HG02884 (cell line): ENCODE results near the gene LEFTY1.

ENCODE experiments used
- ATAC-seq: cut with Tn5 transposase; IDR thresholded peaks from one replicate; pipeline ENCODE4 v1.9.1; 2021; ENCODE audit warnings: mild to moderate bottlenecking, moderate library complexity; ENCODE audit not compliant: unreplicated experiment

LEFTY1 gene

DNA sequence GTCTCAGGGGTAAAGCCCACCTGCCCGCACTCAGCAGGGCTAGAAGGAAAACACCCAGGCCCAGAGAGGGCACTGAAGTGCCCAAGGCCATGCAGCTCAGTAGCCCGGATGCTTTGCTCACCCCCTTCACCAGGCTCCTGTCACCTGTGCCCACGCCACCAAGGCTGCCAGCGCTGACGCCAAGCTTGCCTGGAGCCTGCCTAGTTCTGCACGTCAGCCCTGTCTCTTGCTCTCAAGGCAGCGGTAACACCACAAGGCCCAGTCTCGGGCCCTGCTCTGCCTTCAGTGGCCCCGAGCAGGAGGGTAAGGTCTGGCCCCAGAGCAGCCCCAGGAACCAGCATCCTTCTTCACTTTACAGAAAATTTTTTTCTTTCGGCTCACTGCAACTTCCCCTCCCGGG is 14.5 kb downstream of the LEFTY1 start:
- no peak for ATAC-seq

DNA sequence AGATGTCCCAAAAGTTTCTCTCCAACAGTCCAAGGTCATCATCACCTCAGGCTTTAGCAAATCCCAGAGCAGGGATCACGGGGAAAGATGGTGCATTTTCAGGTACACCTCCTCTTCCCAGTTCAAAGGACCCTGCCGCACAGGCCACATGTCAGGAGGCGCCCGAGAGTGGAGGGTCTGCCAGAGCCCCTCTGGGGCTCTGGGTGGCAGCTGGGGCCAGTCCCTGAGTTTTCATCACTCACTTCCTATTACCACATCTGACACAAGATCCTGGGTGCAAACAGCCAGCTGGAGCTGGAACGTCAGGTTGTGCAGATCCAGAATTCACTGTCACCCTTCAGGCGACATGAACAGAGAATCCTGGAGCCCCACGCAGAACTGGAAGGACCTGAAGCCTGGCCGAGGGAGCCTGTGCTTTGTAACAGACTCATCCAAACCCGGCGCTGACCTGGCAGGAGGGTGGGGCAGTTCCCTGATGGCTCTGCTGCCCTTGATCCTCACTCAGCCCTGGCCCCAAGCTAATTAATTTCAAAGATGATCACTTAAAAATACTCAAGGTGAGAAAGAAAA is 15.6 kb downstream of the LEFTY1 start:
- ATAC-seq = no peak

DNA sequence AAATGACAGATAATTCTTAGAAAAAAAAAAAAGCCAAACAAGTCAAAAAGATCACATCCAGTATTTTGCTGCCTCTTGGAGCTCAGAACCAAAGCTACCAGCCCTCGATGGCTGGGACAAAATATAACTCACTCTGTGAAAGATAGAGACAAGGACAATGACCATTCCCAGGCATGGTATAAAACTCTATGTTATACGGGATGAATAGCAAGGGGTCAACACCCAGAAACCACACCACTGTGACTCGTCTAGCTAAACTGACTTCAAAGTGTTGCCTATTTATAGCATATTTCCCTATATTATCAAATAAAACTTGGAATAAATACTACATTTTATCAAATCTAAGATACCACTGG is 16.9 kb downstream of the LEFTY1 start:
- no peak for ATAC-seq

DNA sequence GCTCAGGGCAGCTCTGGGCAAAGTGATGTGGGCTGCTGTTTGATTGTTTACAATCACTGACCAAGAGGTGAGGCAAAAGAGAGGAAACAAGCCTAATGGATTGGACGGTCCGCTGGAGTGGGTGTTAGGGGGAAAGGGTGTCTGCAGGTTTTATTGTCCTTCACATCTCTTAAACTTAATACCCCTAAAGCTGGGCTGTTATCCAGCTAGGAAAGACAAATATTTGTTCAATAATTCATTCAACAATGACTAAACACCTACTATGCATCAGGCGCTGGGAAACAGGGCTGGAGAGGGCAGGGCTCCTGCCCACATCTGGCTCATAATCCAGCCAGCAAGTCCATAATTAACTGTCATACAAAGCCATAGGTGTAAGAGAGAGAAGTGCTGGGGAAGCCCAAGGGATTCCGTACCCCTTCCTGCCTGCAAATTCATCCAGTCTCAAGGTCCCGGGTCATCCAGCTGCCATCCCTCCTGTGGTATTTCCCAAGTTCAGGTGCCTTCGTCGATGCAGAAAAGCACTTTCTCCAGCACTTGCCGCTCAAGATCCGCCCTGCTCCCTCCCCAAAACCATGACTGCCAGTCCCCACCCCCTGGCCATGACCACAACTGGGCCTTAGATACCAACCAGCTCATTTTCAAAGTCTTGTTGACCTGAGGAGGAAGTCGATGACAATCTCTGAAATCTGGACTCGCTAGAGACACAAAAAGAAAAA is 17.4 kb downstream of the LEFTY1 start:
- ATAC-seq = no peak

DNA sequence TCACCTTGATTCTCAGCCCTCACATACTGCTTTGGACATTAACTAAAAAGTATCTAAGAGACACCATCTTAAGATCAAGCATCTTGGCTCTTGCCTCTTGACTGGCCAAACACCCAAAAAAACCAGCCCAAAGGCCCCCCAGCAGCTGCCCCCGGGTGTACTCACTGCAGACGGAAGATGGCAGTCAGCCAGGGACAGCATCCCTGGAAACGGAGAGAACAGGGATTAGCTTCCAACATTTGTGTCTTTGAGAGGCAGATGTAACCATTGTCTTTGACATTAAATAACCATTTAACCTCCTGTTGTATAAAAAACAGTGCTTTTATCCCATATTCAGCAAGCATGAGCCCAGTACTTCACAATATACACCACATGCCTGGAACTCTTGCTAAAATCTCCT is 18.0 kb downstream of the LEFTY1 start:
- ATAC-seq = no peak

DNA sequence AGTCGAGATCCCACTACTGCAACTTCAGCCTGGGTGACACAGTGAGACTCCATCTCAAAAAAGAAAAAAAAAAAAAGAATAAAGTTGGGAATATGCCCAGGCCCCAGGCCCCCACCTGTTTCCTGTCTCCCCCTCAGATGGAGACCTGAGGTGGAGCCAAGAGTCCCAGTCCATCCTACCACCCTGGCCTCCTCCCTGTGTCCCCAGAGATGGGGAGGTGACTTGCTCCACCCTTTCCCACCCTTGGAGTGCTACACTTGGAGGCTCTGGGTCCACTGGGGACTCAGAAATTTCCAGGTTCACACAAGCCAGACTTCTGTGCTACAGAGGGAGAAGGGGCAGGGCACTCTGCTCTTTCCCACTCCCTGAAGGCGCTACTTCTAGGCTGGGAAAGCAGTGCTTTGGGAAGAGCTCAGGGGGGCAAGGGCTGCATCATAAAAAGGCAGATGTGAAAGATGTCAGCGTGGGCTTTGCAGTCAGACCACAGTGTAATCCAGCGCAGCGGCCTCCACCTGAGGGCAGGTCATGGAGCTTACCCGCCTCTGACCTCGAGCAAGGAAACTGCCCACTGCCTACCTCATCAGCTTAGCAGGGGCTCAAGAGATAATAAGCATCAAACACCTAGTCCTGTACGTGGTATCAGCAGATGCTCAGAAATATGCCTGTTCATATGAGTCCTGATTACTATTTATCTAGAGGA is 20.2 kb downstream of the LEFTY1 start:
- ATAC-seq = no peak

DNA sequence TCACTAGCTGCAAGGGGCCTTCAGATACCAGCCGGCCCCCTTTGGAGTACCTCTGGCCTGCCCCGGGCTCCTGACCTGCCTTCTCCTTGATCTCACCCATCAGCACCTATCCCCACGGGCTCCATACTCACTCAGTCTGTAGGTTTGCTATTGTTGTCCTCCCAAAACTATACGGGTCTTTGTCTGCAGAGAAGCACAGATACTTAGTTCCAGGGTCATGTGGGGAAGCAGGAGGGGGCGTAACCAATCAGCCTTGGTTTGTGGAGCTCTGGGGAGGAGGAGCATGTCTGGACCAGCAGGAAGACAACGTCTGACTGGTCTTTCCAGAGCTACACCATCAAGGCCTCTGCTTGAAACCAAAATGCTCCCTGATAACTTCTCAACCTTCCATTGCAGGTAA is 22.0 kb downstream of the LEFTY1 start:
- no peak for ATAC-seq

DNA sequence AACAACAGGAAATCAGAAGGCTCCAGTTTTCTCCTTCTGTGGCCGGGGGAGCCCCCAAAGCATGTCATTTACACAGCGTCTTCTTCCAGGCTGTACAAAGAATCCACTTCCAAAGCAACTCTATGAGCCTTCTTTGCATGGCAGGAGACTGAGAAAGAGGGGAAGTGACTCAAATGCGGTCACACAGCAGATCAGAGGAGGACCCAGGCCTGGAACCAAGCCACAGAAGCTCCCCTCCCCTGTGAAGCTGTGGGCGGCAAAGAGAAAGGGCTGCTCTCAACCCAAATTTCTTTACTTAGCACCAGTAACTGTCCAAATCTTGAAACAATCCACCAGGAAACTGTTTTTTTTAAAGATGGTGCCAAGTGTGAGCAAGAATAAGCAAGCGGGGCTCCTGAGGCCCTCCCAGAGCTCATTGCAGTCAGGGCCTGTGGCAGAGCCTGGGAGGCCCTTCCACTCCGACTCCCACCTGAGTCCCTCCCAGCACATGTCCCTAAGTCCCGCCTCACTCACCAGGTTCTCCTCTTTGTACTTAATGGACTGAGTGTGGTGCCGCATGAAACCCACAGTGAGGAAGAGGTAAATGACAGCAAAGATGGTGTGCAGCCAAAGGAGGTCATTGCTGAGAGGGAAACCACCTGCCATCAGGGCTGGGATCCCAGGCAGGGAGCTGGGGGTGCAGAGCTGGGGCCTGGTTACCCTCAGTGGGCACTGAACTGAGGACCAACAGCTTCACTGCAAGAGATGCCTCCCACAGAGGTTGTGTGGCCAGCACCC is 22.7 kb downstream of the LEFTY1 start:
- ATAC-seq = peak; percentile 85

DNA sequence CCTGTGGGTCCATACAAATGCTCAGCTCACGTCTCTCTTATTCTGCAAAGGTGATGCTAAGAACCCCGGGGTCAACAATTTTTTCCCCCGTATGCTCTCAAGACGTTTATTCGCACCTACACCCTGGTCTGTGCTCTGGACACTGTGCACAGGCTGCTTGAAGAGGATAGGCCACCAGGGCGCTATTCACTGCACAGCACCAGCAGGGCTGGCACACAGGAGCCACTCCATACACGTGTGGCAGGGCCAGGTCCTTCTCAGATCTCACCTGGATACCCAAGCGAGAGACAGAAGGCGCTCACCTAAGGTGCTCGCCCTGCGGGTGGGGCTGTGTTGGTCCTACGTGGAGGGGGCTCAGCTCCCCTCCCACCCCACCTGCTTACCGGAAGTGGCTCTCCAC is 23.4 kb downstream of the LEFTY1 start:
- no peak for ATAC-seq

DNA sequence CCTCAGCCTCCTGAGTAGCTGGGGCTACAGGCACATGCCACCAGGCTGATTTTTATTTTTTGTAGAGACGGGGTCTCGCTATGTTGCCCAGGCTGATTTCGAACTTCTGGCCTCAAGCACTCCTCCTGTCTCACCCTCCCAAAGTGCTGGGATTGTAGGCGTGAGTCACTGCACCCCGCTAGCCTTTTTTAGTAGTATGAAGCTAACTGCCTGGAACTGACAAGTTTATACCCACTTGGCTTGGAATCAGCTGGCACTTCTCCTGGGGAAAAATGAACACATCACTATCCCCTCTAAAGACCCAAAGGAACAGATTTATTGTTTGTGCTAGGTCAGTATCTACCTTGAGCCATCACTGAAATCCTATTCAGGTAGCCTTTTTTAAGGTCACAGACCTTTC is 25.8 kb downstream of the LEFTY1 start:
- no peak for ATAC-seq

DNA sequence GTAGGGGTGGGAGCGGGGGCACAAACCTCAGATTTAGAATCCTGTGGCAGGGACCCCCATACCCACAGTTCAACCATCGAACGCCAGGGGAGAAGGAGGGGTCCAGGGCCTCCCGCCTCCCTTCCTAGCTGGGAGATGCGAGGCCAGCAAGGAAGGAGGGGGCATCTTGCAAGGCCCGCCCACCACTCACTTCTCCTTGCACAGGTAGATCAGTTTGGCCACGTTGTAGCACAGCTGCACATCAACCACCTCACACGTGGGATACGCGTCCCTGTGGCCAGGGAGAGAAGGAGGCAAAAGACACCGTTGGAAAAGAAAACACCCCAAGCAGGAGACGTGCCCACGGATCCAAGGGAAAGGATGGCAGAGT is 26.4 kb downstream of the LEFTY1 start:
- no peak for ATAC-seq

DNA sequence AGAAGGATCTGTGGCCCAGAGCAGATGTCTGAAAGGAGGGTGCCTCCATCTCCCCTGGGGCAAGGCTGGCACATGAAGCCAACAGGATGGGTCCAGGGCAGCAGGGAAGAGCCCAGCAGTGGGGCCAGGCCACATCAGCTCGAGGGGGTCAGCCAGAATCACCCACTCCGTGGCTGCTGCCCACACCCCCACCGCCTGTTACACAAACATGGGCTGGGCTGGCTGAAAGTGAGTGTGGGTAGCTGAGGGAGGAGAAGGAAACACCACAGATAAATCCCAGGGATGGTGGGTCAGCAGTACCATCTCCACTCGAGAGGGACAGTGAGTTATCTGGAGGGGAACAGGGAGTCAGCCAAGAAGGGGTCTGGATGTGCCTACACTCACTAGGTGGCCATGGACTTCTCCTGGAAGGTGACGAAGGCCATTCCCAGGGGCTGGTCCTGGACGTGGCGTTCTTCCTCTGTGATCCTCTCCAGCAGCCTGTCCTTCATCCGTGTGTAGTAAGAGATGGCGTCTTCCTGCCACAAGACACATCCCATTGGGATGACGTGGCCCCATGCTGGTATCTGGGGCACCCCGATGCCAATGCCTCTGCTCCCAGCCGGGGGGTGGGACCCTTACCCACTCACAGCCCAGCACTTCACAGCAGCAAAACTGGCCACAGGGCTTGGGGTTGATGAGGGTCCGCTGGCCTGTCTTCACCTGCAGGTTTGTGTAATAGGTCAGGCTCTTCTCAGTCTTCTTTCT is 26.9 kb downstream of the LEFTY1 start:
- ATAC-seq = no peak

DNA sequence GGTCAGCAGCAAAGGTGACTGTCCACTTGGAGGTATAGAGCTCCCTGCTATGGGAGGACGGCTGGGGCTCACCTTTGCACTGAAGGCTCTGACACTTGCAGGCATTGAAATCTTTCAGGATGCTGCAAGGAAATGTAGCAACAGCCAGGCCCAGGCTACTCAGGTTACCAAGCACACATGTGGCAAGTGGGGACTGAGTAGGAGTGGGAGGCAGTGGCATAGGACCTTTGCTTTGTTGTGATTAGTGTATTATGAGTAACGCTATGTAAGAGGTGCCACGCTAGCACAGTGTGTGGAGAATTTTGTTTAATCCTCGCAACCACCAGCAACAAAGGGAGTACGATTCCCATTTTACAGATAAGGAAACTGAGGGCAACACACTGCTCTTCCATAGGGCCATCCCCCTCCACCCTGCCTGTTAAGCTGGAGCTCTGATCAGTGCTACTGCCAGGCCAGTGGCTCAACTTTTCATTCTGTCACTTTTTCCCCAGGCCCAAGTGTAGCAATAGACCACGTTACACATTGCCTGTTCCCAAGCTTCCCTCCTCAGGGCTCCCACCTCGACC is 28.0 kb downstream of the LEFTY1 start:
- ATAC-seq = no peak

DNA sequence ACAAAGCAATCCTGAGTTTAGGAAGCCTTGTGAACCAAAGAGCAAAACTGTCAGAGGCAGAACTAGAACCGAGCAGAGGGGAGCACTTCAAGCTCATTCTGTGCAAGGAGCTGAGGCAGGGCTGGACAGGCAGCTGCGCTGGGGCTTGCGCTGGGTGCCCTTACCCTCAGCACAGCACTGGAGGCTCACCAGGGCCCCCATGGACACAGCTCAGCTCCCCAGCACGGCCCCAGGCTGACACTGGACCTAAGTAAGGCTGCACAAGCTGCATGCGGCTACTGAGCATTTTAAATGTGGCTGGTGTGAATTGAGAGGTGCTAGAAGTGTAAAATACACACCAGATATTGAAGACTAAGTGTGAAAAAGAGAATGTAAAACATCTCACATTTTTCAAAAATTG is 28.8 kb downstream of the LEFTY1 start:
- no peak for ATAC-seq

DNA sequence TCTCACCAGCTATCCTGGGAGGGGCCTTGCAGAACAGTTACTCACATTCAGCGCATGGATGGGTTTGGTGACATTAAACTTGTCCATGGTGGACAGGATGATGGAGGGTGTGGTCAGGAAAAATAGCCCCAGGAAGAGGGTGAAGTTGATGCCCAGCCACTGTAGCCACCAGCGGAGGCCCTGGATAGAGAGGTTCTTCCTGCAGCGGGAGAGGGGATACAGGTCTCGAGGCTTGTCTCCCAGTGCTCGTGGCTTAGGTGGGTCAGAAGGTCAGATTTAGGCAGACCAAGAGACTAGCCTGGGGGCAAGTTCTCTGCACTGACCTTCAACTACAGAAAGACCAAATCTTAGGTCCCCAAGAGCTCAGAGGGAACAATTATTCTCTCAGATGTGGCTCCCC is 29.8 kb downstream of the LEFTY1 start:
- ATAC-seq = no peak

DNA sequence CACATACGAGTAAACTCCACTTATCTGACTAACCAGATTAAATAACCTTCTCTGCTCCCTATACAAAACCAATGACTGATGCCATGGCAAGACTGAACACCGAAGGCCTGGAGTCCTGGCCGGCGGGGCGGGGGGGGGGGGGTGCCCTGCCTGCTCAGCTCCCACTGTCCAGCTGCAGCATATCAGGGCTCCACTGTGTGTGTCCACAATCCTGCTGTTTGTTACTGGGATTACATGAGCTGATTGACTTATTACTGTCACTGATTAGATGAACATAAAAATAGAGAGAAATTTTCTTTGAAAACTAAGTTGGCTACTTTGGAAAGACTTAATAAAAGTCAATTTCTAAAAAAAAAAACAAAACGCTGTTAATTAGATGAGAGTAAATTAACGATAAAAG is 31.7 kb downstream of the LEFTY1 start:
- no peak for ATAC-seq

DNA sequence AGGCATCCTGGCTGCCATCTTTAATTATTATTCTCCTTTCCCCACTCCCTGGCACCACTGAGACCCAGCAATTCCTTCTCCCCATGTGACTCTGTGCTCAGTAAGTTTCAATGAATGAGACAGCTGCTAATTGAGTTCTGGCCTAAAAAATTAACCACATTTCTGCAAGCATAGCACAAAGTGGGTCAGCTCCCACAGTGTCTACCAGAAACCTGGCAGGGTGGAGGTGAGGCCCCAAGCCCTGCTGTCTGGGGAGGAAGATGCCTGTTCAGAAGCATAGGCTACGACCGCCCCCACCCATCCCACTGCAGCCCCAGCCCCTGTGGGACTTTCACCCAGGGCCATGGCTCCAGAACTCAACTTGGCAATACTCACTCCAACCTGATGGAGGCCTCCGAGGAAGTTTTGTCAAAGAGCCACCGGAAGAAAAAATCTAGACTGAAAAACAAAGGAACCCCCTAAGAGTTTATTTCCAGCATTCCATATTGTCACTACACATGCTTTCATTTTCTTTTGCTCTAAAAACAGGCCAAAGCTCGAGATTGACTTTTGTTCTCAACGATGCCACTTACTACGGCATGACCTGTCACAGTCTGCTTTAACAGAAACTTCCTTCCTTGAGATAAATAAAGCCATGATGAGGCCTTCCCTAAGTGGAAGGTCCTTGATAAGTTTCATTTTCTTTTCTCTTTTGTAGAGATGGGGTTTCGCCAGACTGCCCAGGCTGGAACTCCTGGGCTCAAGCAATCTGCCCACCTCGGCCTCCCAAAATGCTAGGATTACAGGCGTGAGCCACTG is 33.2 kb downstream of the LEFTY1 start:
- no peak for ATAC-seq

DNA sequence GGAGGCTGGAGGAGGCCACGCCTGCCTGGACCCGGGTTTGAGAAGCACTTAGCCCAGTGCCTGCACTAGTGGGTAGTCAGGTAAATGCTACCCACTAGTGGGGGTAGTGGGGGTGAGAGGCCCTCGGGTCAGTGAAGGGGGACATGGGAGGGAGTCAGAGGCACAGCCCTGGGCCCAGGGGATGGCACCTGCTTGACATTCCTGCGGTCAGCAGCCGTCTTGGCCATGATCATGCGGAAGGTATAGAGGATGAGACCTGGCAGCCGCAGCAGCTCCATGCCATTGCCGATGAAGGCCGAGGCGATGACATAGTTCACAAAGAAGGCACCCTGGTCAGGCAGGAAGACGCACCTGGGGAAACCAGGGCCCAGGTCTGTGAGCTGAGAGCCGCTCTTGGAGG is 35.5 kb downstream of the LEFTY1 start:
- ATAC-seq = no peak

DNA sequence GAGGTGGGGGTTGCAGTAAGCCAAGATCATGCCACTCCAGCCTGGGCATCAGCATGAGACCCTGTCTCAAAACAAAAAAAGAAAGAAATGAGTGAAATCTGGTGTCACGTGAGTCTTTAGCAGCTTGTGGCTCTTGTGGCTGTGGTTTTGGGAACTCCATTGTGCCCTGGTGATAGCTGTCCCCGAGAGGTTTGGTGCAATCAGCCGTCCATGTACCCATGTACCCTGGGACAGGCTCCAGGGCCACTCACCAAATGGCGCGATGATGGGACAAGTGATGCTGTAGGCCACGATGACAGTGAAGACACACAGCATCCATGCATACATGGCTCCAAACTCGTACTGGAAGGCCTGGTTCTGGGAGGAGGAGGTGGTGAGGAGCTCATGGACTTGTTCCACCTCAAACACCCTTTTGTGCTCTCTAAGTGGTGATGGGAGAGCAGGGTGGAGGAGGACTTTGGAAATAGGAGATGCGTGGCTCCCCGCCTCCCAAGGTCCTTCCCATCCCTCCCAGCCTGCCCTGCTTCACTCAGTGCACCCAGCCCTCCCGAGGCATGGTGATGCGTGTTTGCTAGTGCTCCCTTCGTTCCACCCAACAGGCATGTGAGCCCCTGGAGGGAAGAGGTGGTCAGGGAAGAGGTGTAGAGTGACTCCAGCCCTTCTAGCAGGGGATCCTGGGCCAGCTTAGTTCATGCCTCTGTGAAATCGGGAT is 36.4 kb downstream of the LEFTY1 start:
- ATAC-seq = no peak
